GM19035 (cell line): ENCODE data around the gene SRSF6.
"Not testable (repeated sequence)": the region's sequence is repeated elsewhere in the genome, so short reads cannot be mapped to it uniquely, and the experiment has no call there.

ENCODE experiments used
- ATAC-seq: cut with Tn5 transposase; IDR thresholded peaks from one replicate; pipeline ENCODE4 v1.9.1; 2021; ENCODE audit not compliant: unreplicated experiment

The SRSF6 gene

DNA sequence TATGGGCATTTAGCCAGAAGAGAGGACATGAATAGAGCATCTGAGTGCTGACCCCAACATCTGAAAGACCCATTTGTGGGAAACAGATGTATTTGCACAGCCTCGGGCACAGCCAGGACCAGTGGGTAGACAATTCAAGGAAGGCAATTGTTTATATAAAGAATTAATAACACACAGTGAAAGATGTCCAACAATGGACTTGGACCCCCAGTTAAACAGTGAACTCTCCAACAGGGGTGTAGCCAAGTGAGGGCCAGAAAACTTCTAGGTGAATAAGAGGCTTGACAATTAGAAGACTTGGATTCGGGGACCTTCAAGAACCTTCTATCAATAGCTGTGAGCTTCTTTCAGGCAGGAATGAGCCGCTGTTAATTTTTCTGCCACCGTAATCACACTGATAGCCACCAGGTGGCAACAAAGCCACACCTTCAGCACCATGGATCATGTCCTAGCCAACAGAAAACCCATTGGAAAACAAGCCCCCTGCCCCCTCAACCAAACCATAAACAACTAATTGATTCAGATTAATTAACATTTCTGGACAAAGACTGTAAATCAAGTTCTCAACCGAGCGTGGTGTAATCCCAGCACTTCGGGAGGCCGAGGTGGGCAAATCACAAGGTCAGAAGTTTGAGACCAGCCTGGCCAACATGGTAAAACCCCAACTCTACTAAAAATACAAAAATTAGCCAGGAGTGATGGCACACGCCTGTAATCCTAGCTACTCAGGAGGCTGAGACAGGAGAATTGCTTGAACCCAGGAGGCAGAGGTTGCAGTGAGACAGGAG is 8.8 kb upstream of the SRSF6 start:
- ATAC-seq: no peak

DNA sequence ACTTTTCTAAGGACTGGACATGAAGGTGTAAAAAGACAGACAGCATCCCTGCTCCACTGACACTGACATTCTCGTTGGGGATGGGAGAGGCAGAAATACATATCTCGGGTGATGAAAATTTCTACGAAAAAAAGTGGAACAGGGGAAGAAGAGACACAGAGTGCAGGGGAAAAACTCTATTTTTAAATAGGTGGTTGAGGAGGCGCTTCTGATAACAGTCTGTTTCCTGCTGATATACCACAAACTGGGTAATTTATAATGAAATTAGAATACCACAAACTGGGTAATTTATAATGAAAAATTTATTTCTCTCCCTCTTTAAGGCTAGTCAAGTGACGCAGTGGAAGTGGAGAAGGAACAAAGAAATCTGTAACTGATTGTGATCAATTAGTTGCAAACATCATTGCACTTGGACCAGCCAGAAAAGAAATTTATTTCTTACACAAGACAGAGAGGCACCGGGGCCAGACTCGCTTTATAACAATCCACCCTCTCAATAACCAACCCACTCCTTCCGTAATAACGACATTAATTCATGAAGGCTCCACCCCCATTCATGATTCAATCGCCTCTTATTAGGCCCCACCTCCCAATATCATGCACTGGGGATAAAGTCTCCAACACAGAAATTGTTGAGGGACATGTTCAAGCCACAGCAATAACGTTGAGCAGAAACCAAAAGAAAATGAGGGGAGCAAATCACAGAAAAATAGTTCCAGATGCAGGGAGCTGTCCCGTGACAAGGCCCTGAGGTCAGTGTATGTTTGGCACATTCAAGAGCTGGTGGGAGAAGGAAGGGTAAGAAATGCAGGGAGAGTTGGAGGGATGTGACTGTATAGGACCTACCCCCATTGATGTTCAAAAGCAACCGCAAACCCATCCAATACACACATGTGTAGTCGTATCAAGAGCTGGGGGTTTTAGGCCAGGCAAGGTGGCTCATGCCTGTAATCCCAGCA is 6.6 kb upstream of the SRSF6 start:
- no peak for ATAC-seq

DNA sequence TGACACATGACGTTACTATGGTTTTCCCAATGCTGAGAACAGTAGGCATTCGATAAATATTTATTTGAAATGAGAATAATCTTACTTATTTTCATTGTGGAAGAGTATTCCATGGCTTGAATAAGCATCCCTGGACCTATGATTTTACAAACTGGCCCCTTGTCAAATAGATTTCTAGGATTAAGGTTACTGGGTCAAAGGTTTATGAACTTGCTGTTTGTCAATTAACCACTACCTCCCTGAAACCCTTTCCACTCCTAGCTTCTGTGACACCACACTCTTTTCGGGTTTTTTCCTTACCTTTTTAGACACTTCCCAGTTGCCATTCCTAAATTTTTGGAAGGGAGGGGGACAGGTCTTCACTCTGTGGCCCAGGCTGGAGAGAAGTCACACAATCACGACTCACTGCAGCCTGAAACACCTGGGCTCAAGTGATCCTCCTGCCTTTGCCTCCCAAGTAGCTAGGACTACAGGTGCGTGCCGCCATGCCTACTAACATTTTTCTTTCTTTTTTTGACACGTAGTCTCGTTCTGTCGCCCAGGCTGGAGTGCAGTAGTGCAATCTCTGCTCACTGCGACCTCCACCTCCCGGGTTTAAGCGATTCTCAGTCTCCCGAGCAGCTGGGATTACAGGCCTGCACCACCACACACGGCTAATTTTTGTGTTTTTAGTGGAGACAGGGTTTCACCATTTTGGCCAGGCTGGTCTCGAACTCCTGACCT is 5.1 kb upstream of the SRSF6 start:
- ATAC-seq: no peak

DNA sequence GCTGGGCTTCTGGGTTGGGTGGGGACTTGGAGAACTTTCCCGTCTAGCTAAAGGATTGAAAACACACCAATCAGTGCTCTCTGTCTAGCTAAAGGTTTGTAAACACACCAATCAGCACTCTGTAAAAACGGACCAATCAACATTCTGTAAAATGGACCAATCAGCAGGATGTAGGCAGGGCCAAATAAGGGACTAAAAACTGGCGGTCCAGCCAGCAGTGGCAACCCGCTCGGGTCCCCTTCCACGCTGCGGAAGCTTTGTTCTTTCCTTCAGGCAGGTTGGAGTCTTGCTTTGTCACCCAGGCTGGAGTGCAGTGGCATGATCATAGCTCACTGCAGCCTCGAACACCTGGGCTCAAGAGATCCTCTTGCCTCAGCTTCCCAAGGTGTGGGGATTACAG is 1.4 kb upstream of the SRSF6 start:
- ATAC-seq: not testable (repeated sequence)

DNA sequence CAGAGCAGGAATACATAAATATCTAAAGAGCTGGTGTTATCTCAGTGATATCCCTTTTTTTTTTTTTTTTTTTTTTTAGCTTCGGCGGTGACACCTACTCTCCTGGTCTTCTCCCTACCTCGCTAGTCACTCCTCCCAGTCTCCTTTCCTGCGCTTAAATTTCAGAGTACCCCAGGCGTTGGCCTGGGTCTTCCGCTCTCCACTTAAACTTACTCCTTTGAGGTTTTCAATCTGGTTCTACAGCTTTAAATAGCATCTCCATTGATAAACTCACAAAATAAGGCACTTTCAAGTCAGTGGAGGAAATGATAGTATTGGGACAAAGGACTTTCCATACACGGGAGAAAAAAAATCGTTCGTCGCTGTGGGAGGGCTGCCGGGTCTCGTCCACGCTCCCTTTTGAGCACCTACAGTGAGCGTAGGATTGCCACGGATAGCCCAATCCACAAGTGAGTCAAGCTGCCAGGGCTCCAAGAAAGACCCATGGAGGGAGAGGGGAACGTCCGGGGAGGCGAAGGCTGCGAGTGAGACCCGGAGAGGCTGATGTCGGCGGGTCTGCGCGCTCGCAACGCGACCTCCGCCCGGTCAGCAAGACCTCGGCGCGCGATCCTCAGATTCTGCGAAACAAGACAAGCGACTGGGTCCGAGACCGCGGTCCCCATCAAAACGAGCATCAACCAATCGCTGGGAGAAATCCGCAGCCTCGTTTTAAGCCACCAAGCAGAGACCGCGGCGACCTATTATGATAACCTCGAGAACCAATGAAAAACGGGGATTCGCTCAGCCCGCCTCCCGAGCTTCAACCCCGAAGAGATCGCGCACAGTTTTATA is 672 bp upstream of the SRSF6 start:
- ATAC-seq: peak; percentile 84

DNA sequence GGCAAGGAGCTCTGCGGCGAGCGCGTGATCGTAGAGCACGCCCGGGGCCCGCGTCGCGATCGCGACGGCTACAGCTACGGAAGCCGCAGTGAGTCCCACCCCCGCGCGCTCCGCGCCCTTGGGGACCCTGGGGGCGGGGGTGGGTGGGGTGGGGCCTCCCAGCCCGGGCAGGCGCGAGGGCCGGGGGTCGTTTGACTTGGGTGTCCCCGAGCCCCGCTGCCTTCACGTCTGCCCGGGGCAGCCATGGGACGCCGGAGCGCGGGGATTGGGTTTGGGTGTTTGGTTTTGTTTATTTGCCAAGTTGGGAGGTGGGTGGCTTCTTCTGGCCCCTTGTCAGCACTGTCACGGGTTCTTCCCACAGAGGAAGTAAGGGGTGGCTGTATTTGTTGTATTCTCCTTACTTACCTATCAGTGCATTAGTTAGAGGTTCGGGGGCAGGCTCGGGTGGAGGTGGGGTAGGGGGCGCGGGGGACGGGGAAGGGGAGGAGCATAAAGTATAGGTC is 777 bp downstream of the SRSF6 start:
- ATAC-seq: no peak

DNA sequence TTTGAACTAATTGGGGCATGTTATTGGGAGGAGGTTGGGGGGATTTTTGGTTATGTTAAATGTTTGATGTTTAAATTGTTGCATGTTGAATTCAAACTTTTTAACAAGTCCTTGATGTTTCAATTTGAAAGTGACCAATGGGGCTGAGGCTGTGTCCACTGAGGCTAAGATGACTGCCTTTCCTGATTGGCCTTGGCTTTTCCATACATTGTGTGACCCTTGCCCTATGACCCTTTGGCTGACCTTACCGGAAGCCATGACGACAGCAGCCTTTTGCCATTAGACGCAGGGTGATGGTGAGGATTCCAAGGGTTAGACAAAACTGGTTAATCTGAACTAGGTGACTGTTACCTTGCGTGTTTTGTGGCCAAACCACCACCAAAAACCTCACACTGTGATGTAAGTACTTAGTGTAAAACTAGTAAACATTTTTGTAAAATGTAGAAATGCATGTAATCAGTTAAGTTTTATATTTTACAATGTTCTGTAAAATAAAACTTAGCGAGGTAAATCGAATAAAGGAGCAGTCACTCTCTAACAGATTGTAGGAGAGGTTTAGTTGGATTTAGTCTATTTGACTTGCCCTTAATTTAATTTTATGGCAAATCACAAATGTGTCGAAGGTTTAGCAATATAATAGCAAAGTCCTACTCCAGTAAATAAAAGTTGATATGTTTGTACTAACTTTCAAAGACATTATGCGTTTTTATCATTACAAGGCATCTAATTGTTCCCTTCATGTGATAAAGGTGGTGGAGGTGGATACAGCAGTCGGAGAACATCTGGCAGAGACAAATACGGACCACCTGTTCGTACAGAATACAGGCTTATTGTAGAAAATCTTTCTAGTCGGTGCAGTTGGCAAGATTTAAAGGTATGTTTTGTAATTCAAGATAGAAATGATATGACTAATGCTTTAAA is 1.6 kb downstream of the SRSF6 start:
- no peak for ATAC-seq

DNA sequence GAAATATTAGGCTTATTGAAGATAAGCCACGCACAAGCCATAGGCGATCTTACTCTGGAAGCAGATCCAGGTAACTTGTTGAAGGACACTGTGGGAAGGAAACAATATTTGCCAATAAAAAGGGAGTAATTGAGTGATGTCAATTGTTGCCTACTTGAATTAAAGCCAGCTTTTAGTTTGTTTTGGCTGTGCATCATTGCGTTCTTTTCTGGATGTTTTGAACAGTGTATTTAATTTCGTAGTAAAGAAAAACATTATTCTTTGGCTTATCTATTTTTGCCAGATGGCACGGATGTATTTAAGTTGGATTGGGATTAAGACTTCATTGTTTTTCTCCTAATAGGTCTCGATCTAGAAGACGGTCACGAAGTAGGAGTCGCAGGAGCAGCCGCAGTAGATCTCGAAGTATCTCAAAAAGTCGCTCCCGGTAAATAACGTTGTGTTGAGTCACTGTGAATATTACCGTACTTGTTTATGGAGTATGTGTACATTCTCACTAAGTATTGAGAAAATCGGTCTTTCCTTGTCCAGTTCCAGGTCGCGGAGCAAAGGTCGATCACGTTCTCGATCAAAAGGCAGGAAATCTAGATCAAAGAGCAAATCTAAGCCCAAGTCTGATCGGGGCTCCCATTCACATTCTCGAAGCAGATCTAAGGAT is 2.6 kb downstream of the SRSF6 start:
- no peak for ATAC-seq

DNA sequence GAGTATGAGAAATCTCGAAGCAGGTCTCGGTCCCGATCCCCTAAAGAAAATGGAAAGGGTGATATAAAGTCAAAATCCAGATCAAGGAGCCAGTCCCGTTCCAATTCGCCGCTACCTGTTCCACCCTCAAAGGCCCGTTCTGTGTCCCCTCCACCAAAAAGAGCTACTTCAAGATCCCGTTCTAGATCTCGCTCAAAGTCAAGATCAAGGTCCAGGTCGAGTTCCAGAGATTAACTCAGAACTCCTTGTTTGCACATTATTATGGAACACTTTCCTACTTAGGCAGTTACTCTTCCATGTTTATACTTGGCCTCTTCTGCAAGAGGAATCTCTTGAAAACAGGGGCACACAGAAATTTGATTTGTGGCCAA is 3.1 kb downstream of the SRSF6 start:
- no peak for ATAC-seq

DNA sequence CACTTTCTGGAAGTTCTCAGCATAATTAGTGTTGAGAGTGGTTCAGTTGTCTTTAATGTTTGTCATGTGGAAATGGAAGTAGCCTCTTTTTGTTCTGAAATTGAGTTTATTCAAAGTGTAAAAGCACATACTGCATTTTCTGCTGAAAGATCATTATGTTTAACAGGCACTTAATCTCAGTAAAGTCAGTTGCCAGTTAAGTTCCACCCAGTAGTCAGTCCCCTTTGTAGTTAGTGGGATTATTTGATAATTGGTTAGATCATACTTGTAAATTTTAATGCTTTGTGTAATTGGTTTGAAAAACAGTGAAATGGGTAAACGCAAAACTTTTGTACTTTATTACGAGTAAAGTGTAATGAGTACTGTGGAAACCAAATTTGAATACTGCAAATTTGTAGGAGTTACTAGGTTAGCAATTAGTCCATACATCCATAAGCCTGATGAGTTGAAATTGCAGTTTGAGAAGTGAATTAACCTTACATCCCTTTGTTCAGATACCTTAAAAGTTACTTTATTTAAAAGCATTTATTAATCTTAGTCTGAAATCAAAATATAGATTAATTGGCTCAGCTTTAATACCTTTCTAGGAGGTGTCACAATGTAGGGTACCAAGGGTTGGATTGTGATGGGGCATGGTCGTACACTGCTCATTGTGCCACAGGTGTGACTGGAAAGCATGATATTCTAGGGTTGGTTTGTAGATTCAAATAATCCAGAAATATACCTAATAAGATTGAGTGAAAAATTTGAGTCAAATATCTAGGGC is 4.4 kb downstream of the SRSF6 start:
- ATAC-seq: no peak

DNA sequence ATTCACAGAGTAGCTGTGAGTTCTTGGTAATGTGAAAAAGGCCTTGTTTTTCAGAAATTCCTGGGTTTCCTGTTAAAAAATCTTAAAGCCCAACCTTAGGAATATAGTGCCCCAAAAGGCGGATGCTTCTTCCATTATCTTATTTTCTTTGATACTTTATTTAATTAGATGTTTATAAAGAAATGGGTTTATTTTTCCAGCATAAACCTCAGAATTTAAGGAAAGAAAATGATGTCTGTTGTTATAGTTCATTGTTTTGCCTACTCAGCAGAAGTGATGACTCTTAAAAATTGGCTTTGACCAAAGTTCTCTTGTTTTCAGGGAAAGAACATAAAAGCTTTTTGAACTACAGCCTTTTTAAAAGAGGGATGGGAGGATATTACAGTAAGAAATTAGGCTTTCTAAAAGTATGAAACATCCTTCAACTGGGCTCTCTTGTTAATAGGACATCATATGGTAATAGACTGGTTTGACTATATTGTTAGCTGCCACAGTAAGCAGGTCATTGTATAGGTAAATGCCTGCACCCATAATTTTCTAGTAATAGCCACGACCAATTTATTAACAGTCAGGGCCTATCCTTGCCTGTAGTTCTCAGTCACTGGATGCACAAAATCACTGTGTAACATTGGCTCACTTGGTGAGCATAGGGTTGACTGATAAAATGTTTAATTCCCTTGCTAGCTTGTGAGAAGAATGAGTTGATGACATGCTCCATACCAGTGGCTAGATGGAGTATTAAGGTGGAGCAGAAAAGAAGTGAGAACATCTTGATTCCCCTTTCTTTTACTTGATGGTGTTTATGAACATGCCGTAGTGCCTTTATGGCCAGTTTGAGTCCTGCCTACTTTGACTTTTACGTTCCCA is 5.2 kb downstream of the SRSF6 start:
- no peak for ATAC-seq

DNA sequence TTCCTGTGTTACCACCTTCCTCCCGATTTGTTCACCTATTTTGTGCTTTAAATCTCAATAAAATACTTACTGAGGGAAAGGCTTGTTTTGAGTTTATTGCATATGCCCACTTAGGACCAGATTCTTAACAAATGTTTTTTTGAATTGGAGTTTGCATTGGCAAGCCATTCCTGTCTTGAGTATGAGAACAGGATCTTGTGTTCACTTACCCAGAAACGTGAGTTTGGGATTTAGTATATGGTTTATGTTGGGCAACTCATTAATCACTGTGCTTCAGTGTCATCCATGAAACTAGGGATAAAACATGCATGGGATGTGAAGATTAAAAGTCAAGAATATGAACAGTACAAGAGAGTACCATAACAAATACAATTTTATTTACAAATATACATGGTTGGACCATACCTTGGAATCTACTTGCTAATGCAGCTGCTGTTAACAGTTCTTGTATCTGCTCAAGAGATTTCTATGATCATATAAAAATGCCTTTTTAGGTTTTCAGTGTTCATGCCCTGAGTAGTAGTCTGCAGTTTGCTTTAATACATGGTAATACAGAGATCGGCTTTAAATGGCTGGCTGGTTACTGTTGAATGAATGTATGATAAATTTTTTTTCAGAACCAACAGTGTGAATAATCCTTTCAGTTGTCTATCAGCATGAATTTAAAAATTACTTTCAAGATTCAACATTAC is 6.0 kb downstream of the SRSF6 start:
- no peak for ATAC-seq

DNA sequence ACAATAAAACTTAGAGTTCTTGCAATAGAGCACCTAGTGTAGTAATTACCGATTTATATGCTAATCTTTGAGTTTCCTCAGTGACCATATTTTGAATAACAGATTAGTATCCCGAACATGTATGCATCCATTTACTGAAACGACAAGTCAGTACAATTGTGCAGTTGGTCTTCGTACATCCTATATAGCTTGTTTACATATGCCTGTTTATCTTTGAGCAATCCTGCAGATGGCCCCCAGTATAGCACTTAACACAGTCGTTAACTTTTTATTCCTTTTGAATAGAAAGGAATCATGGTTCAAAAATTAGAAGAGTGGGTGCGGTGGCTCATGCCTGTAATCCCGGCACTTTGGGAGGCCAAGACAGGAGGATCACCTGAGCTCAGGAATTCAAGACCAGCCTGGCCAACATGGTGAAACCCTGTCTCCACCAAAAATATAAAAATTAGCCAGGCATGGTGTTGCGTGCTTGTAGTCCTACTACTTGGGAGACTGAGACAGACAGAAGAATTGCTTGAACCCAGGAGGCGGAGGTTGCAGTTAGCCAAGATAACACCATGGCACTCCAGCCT is 6.6 kb downstream of the SRSF6 start:
- no peak for ATAC-seq

DNA sequence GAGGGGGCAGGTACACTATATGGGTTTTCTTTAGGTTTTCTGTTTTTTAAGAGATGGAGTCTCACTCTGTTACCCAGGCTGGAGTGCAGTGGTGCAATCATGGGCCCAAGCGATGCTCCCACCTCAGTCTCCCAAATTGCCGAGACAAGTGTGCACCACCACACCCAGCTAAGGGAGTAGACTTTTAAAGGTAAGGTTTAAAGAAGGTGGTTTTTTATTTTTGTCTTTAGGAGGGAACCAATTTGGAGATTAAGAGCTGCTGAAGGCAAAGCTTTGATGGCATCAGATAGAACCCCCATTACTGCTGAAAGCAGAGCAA is 7.9 kb downstream of the SRSF6 start:
- no peak for ATAC-seq

DNA sequence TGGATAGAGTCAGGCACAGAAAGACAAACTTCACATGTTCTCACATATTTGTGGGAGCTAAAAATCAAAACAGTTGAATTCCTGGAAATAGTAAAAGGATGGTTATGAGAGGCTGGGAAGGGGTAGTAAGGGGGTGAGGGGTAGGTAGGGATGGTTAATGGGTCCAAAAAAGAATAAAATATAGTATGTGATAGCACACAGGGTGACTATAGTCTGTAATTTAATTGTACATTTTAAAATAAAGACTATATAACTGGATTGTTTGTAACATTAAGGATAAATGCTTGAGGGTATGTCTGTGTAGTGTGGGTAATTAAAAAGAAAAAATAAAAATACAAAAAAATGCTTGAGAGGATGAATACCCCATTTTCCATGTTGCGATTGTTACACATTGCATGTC is 9.9 kb downstream of the SRSF6 start:
- ATAC-seq: no peak

DNA sequence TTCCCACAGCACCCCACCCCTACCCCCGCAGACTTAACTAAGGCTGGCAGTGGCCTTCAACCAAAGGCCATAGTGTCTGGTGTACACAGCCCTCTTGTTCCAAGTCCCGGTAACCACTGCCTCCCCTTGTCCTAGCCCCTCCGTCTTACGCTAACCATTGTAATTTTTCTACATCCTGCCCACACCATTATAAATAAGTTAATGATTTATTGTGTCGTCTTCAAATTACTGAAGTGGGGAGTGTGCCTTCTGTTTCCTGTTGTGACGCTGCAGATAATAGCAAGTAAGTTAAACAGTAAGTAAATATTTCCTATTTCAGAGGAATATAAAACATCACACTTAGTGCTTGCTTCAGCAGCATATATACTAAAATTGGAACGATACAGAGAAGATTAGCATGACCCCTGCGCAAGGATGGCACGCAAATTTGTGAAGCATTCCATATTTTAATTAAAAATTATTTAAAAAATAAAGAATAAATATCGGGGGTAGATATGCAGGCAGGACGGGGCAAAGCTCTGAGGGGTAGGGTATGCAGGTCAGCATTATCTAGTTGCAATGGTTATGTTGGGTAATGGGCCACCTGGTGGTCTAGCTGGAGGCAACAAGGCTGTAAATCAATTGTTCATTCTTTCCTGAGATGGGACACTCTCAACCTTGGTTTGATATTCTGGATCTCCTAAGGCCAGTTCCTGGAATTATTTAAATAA is 15.1 kb downstream of the SRSF6 start:
- ATAC-seq: no peak
